RWPE2 (cell line): Measurements from ENCODE around the gene TMEM131L.

Experiments used
- ATAC-seq: fragments of 200-7000 bp; cut with Tn5 transposase; 3 replicates; pipeline ENCODE4 v1.9.1; 2021; ENCODE audit warnings: low read depth
- DNase-seq: peaks from one replicate; pipeline ENCODE4 v3.0.0-alpha.2; 2020; ENCODE audit warnings: low spot score
- H3K27ac ChIP-seq: fragments of 450-650 bp; 2 replicates; pipeline ENCODE4 v1.5.1; 2017; ENCODE audit warnings: mild to moderate bottlenecking; ENCODE audit not compliant: poor library complexity, severe bottlenecking
- H3K27me3 ChIP-seq: fragments of 250-450 bp; sonication (Bioruptor Pico); 2 replicates; pipeline ENCODE4 v1.5.1; 2021; ENCODE audit warnings: mild to moderate bottlenecking, moderate library complexity; ENCODE audit not compliant: insufficient read depth, poor library complexity, severe bottlenecking
- H3K36me3 ChIP-seq: fragments of 250-450 bp; sonication (Bioruptor Pico); 2 replicates; pipeline ENCODE4 v1.5.1; 2020; ENCODE audit warnings: low read depth, mild to moderate bottlenecking, moderate library complexity
- H3K4me1 ChIP-seq: fragments of 250-450 bp; sonication (Bioruptor Pico); 2 replicates; pipeline ENCODE4 v1.5.1; 2021; ENCODE audit warnings: mild to moderate bottlenecking, moderate library complexity; ENCODE audit not compliant: insufficient read depth, poor library complexity, severe bottlenecking
- H3K4me3 ChIP-seq: fragments of 250-450 bp; sonication (Bioruptor Pico); 2 replicates; pipeline ENCODE4 v1.5.1; 2021; ENCODE audit warnings: mild to moderate bottlenecking, moderate library complexity; ENCODE audit not compliant: severe bottlenecking
- H3K9me3 ChIP-seq: fragments of 250-450 bp; sonication (Bioruptor Pico); 2 replicates; pipeline ENCODE4 v1.5.1; 2021; ENCODE audit warnings: mild to moderate bottlenecking, moderate library complexity; ENCODE audit not compliant: severe bottlenecking
- TF ChIP-seq, protein P1 (sequence below): fragments of 450-650 bp; IDR thresholded peaks from one replicate; pipeline ENCODE4 v1.5.1; 2017; ENCODE audit warnings: mild to moderate bottlenecking, moderate library complexity; ENCODE audit not compliant: poor library complexity, severe bottlenecking

TMEM131L gene

DNA sequence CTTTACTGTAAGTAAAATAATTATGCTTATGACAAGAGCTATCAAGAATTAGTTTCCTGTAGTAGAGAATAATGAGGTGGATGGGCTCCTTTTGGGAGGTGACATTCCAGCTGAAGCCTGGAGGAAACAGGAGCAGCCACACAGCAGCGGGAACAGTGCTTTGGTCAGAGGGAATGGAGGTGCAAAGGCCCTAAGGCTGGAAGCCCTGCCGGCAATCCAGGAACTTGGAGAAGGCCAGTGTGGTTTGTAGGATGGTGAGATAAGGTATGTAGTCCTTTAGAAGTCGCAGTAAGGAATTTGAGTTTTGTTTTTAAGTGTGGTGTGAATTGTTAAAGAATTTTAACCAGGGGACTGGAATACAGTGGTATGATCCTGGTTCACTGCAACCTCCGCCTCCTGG, 8.1 kb downstream of the TMEM131L start:
- H3K27me3 ChIP-seq = no peaks in the 10 kb centered on the region
- TF ChIP-seq, protein P1, sequence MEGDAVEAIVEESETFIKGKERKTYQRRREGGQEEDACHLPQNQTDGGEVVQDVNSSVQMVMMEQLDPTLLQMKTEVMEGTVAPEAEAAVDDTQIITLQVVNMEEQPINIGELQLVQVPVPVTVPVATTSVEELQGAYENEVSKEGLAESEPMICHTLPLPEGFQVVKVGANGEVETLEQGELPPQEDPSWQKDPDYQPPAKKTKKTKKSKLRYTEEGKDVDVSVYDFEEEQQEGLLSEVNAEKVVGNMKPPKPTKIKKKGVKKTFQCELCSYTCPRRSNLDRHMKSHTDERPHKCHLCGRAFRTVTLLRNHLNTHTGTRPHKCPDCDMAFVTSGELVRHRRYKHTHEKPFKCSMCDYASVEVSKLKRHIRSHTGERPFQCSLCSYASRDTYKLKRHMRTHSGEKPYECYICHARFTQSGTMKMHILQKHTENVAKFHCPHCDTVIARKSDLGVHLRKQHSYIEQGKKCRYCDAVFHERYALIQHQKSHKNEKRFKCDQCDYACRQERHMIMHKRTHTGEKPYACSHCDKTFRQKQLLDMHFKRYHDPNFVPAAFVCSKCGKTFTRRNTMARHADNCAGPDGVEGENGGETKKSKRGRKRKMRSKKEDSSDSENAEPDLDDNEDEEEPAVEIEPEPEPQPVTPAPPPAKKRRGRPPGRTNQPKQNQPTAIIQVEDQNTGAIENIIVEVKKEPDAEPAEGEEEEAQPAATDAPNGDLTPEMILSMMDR = no peak
- H3K9me3 ChIP-seq = no peaks in the 10 kb centered on the region
- ATAC-seq (no peak), DNase-seq (no peak)
- no peak overlapping the region for H3K4me3 ChIP-seq
- H3K4me1 ChIP-seq = peaks cover 22% of the 10 kb centered on the region
- no peak overlapping the region for H3K27ac ChIP-seq
- peaks cover 8% of the 10 kb centered on the region; the same call in 1 of the 2 replicates for H3K36me3 ChIP-seq

DNA sequence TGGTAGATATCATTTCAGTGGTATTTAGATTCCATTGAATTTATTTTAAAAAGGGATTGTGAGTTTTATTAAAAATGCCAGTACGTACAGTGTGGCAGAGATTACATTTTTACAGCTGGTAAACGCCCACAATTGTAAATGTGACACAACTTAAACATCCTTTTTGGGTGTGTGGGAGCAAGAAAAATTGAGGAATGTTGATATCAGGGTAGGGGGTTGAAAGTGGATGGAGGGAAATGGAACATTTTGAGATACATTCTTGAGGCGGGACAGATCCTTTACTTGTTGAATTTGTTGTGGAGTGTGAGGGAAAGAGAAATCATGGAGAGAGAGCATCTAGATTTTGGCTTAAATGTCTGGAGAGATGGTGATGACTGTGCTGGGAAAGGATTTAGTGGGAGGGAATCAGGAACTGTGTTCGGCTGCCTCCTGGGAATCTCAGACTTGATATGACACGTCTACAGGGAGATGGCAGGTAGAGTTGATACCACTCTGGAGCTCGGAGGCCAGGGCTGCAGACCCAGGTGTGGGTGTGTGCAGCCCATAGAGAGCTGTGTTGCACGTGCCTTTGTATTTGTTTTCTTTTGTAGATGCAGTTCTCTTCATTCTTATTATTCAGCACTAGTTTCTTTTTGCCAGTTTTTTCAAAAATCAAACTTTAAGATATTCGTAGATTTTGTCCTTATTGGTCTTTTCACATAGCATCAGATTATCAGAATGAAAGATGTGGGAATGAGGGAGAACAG, 10.8 kb downstream of the TMEM131L start:
- TF ChIP-seq, protein P1 = no peak

DNA sequence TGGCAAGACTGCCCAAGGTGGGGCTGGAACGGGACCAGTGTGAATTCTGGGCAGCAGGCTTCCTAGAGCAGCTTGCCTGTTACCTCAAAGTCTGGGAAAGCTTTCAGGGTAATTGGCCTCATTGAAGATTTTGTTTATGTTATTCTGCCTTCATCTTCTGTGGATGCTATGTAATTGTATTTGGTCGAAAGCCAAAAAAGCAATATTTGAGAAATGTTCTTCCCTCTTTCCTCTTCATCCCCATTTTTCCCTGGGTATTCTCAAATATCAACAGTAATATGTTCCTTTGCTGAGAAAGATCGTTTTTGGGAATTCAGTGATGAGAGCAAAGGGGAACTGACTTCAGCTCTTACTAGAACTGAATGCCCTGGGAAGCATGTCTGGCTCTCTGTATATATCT, 12.9 kb downstream of the TMEM131L start:
- Histone ChIP-seq H3K4me3 (no peak overlapping the region), H3K27me3 (no peaks in the 10 kb centered on the region), H3K9me3 (no peaks in the 10 kb centered on the region), H3K27ac (no peak overlapping the region), H3K36me3 (peaks cover 7% of the 10 kb centered on the region; the same call in 1 of the 2 replicates), H3K4me1 (peaks cover 8% of the 10 kb centered on the region)
- DNase-seq = no peak
- TF ChIP-seq, protein P1 = no peak
- ATAC-seq = no peak

More for the DNA sequence above, 10.8 kb downstream of the TMEM131L start:
- H3K27me3 ChIP-seq = no peaks in the 10 kb centered on the region
- no peak overlapping the region for H3K4me3 ChIP-seq
- H3K27ac ChIP-seq = no peak overlapping the region
- H3K36me3 ChIP-seq = peaks cover 8% of the 10 kb centered on the region; the same call in 1 of the 2 replicates
- H3K9me3 ChIP-seq = no peaks in the 10 kb centered on the region
- H3K4me1 ChIP-seq = peaks cover 10% of the 10 kb centered on the region
- ATAC-seq (peak; percentile 82), DNase-seq (no peak)

DNA sequence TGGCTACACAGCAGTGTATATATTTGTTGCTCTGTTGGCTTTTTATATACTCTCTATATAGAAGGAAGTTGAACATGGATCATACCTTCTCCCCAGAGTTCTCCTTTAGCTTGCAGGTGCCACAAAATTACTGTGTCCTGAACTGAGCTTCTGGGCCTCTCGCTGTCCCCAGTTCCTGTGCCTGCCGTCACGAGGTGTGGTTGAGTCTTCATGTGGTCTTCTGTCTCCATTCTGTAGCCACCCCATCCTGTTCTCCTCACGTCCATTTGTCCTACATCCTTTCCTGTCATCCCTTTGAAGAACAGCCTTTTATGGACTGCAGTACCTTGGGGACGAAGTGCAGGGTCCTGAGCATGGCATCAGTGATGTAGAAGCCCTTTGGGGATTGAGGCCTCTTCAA, 14.5 kb downstream of the TMEM131L start:
- Histone ChIP-seq H3K36me3 (no peaks in the 10 kb centered on the region), H3K4me1 (peaks cover 14% of the 10 kb centered on the region), H3K27me3 (no peaks in the 10 kb centered on the region), H3K4me3 (no peak overlapping the region), H3K27ac (no peak overlapping the region), H3K9me3 (no peaks in the 10 kb centered on the region)
- ATAC-seq = no peak
- no peak for DNase-seq
- TF ChIP-seq, protein P1 = no peak

DNA sequence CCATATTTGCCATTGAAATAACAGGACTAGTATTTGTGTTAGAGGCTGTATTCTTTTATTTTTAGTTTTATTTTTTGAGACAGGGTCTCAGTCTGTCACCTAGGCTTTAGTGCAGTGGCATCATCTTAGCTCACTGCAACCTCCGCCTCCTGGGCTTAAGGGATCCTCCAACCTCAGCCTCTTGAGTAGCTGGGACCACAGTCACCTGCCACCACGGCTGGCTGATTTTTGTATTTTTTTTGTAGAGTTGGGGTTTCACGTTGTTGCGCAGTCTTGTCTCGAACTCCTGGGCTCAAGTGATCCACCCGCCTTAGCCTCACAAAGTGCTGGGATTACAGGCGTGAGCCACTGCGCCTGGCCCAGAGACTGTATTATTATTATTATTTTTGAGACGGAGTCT, 15.3 kb downstream of the TMEM131L start:
- no peak for ATAC-seq
- no peaks in the 10 kb centered on the region for H3K36me3 ChIP-seq
- H3K4me3 ChIP-seq = no peak overlapping the region
- no peaks in the 10 kb centered on the region for H3K27me3 ChIP-seq
- TF ChIP-seq, protein P1 = no peak
- peaks cover 19% of the 10 kb centered on the region for H3K4me1 ChIP-seq
- no peak overlapping the region for H3K27ac ChIP-seq
- no peaks in the 10 kb centered on the region for H3K9me3 ChIP-seq
- no peak for DNase-seq
